H1 (cell line): ENCODE results near the gene SLC13A1. TPM values are rescaled to one million over a fixed set of nuclear protein-coding genes. Genes with fewer than 3 reads are reported as not detected.

ENCODE experiments used
- CBX8 ChIP-seq: fragments of 300-800, 300-1000 bp; sonication (generic); IDR thresholded peaks from 2 replicates; pipeline ENCODE4 v1.7.1; 2016; ENCODE audit warnings: low read depth, low read length, borderline replicate concordance
- E2F6 ChIP-seq: IDR thresholded peaks from 2 replicates; pipeline ENCODE4 v1.6.1; 2012; ENCODE audit warnings: inconsistent platforms
- EP300 ChIP-seq, 2 experiments: IDR thresholded peaks; 1 replicate in 1 of 2; 2 replicates in 1 of 2; pipeline ENCODE4 v1.6.1; 2011 to 2012; ENCODE audit warnings: low read depth in 2 of 2, low read length in 2 of 2, mild to moderate bottlenecking in 2 of 2, borderline replicate concordance in 1 of 2, inconsistent platforms in 1 of 2, moderate library complexity in 1 of 2
- RNF2 ChIP-seq: fragments of 200-900, 300-1000 bp; sonication (generic); IDR thresholded peaks from 2 replicates; pipeline ENCODE4 v1.7.1; 2016; ENCODE audit warnings: borderline replicate concordance, low read depth, mild to moderate bottlenecking, antibody characterized with exemption, low read length; ENCODE audit not compliant: poor library complexity, severe bottlenecking; ENCODE audit errors: missing control alignments
- SAP30 ChIP-seq: fragments of 300-600 bp; sonication (generic); IDR thresholded peaks from 2 replicates; pipeline ENCODE4 v1.7.1; 2012; ENCODE audit warnings: low read length, moderate library complexity, mild to moderate bottlenecking, inconsistent platforms; ENCODE audit not compliant: insufficient read depth, insufficient replicate concordance
- polyA plus RNA-seq, 7 experiments: library from polyadenylated mRNA; depleted of rRNA in 3 of 7; stranded (reverse) in 5 of 7; unstranded in 2 of 7; fragments of >200 nt in 5 of 7; fragments of 200-250 nt in 2 of 7; gene quantifications; 1 replicate in 5 of 7; 2 replicates in 1 of 7; 4 replicates in 1 of 7; pipeline versions ENCODE4 v1.2.1 to v1.2.3, GENCODE V29; 2011 to 2013; ENCODE audit warnings: missing spikeins in 2 of 7, mixed read lengths in 2 of 7
- total RNA-seq: library from RNA; stranded (reverse); fragmentation: NEBNext Ultra II Directional; extraction: Animal tissue kit (Norgen Biotek cat#: 25700); gene quantifications from 2 replicates; pipeline ENCODE4 v1.2.1, GENCODE V29; 2021

The SLC13A1 gene
- total and polyA plus RNA-seq, 2 of the 8 experiments (the other 6 are each of a cell fraction or from before 2014, with no cell fraction given) = not detected

GRCh38 chr7:123125231-123125630 lies 74.5 kb downstream of the SLC13A1 start (continued):
- TF ChIP-seq RNF2 (no peak), CBX8 (no peak), E2F6 (no peak), EP300 (IDR thresholded peaks at IDR 0.05; ENCODE audit: borderline replicate concordance in 1 of 2, low read depth in 2 of 2, low read length in 2 of 2) (no peak), SAP30 (no peak)
- TF ChIP-seq, all 59 proteins: peak for 0
